Prostate gland (tissue), 2 donors: Measurements from ENCODE around the gene RAB8B. TPM values are rescaled to one million over a fixed set of nuclear protein-coding genes. Genes with fewer than 3 reads are reported as not detected.

Source experiments
- DNase-seq: peaks from one replicate; pipeline ENCODE4 v3.0.0-alpha.2; 2019; ENCODE audit warnings: low spot score
- H3K27ac ChIP-seq, 2 donors: fragments of 200-600 bp; sonication (generic); 2 replicates each; pipeline ENCODE4 v1.5.1; 2017 to 2019
- H3K27me3 ChIP-seq: fragments of 200-600 bp; sonication (generic); replicated peaks from 2 replicates; pipeline ENCODE4 v1.5.1; 2019; ENCODE audit not compliant: insufficient read depth
- H3K36me3 ChIP-seq, 2 donors: fragments of 200-600 bp; sonication (generic); 1 replicate in 1 of 2; 2 replicates in 1 of 2; pipeline versions ENCODE4 v1.5.1 to v1.8.1; 2017 to 2019
- H3K4me1 ChIP-seq: fragments of 200-600 bp; sonication (generic); replicated peaks from 2 replicates; pipeline ENCODE4 v1.5.1; 2019
- H3K4me3 ChIP-seq, 2 donors: fragments of 200-600 bp; sonication (generic); 2 replicates each; pipeline ENCODE4 v1.5.1; 2017 to 2019
- H3K9me3 ChIP-seq: fragments of 200-600 bp; sonication (generic); 2 replicates; pipeline ENCODE4 v1.5.1; 2017
- CTCF ChIP-seq, 4 experiments: fragments of 200-600 bp in 2 of 4; fragments of 450-650 bp in 2 of 4; sonication (generic) in 2 of 4; IDR thresholded peaks; 1 replicate in 3 of 4; 2 replicates in 1 of 4; pipeline ENCODE4 v1.5.1; 2016 to 2019; ENCODE audit warnings: antibody characterized with exemption in 4 of 4, mild to moderate bottlenecking in 2 of 4, moderate library complexity in 2 of 4
- POLR2A ChIP-seq: fragments of 450-650 bp; IDR thresholded peaks from one replicate; pipeline ENCODE4 v1.6.1; 2016; ENCODE audit warnings: antibody characterized with exemption, mild to moderate bottlenecking
- POLR2AphosphoS5 ChIP-seq: sonication (generic); formaldehyde crosslinking; IDR thresholded peaks from one replicate; pipeline ENCODE4 v1.6.1; 2017; ENCODE audit warnings: antibody characterized with exemption
- WGBS: methylation state at CpG from one replicate; pipeline ENCODE4 v1.1.5; 2018; 5-methylcytosine and 5-hydroxymethylcytosine counted together
- intact Hi-C: fragments of 100-400 bp; cut with DNase I; formaldehyde crosslinking; loops from one replicate; pipeline ENCODE4 v1.14.2; 2022
- total RNA-seq, 2 donors: library from RNA; depleted of rRNA; stranded (reverse); fragments of >200 nt; gene quantifications; one replicate each; pipeline ENCODE4 v1.1.0, GENCODE V29; 2016

The RAB8B gene
- total RNA-seq, 2 donors from 2014 or later = 18.5 to 29.2 TPM

GRCh38 chr15:63295341-63295740 is 105.9 kb downstream of the RAB8B start:
- Histone ChIP-seq H3K27me3 (no peaks in the 10 kb centered on the region), H3K27ac (no peak overlapping the region), H3K4me1 (no peaks in the 10 kb centered on the region), H3K9me3 (no peaks in the 10 kb centered on the region), H3K4me3 (no peak overlapping the region), H3K36me3 (no peaks in the 10 kb centered on the region)
- intact Hi-C loops = no loop called here
- no peak for TF ChIP-seq POLR2A
- no peak for TF ChIP-seq POLR2AphosphoS5
- TF ChIP-seq CTCF (IDR thresholded peaks at IDR 0.05) = no peak
- DNase-seq = no peak

GRCh38 chr15:63296195-63296594 is 106.8 kb downstream of the RAB8B start:
- no peak for DNase-seq
- H3K27me3 ChIP-seq = no peaks in the 10 kb centered on the region
- intact Hi-C loops = no loop called here
- no peak overlapping the region for H3K27ac ChIP-seq
- H3K4me1 ChIP-seq = no peaks in the 10 kb centered on the region
- TF ChIP-seq POLR2AphosphoS5 (no peak), POLR2A (no peak), CTCF (IDR thresholded peaks at IDR 0.05) (no peak)
- H3K9me3 ChIP-seq = no peaks in the 10 kb centered on the region
- WGBS = 82% methylated on average over 6 of the region's 6 CpGs
- H3K4me3 ChIP-seq = no peak overlapping the region
- H3K36me3 ChIP-seq = no peaks in the 10 kb centered on the region

GRCh38 chr15:63299943-63300575 is 110.7 kb downstream of the RAB8B start:
- intact Hi-C loops = no loop called here
- DNase-seq = no peak
- Histone ChIP-seq H3K4me1 (no peaks in the 10 kb centered on the region), H3K27ac (no peak overlapping the region), H3K27me3 (no peaks in the 10 kb centered on the region), H3K4me3 (no peak overlapping the region), H3K36me3 (no peaks in the 10 kb centered on the region), H3K9me3 (no peaks in the 10 kb centered on the region)
- TF ChIP-seq POLR2AphosphoS5 (no peak), POLR2A (no peak), CTCF (IDR thresholded peaks at IDR 0.05) (no peak)
- WGBS = 92% methylated on average over 7 of the region's 7 CpGs

GRCh38 chr15:63301088-63301487 is 111.7 kb downstream of the RAB8B start:
- intact Hi-C loops = no loop called here
- Histone ChIP-seq H3K36me3 (no peaks in the 10 kb centered on the region), H3K27ac (no peak overlapping the region), H3K4me3 (no peak overlapping the region), H3K27me3 (no peaks in the 10 kb centered on the region), H3K9me3 (no peaks in the 10 kb centered on the region), H3K4me1 (no peaks in the 10 kb centered on the region)
- no peak for DNase-seq
- 59% methylated on average over 1 of the region's 1 CpG for WGBS
- TF ChIP-seq POLR2AphosphoS5 (no peak), POLR2A (no peak), CTCF (IDR thresholded peaks at IDR 0.05) (no peak)

- no peak for DNase-seq
- Histone ChIP-seq H3K27ac (no peak overlapping the region), H3K4me3 (no peak overlapping the region), H3K4me1 (no peaks in the 10 kb centered on the region), H3K9me3 (no peaks in the 10 kb centered on the region), H3K36me3 (no peaks in the 10 kb centered on the region), H3K27me3 (no peaks in the 10 kb centered on the region)
- no peak for TF ChIP-seq CTCF (IDR thresholded peaks at IDR 0.05)
- TF ChIP-seq POLR2AphosphoS5 = no peak
- TF ChIP-seq POLR2A = no peak
- 93% methylated on average over 5 of the region's 5 CpGs for WGBS
- intact Hi-C loops = no loop called here
Observed at GRCh38 chr15:63305260-63305659, 115.9 kb downstream of the RAB8B start.
